Left cardiac atrium (tissue), 2 donors: ENCODE results near the gene TNFRSF8. TPM values are rescaled to one million over a fixed set of nuclear protein-coding genes. Genes with fewer than 3 reads are reported as not detected.

Experiments used
- microRNA-seq, 2 donors: library from miRNA; unstranded; fragments of <30 nt; microRNA quantifications; one replicate each; pipeline ENCODE4 v1.2.0, GENCODE V29; 2020
- total RNA-seq, 2 donors: library from RNA; stranded (reverse); fragmentation: NEBNext Ultra II Directional; extraction: Animal tissue kit (Norgen Biotek cat#: 25700); gene quantifications; one replicate each; pipeline ENCODE4 v1.2.1, GENCODE V29; 2021
- donor health status: DM: no; HTN: yes; CAD: no; lungs with severe emphysema.
- donor health status: DM: yes; HTN: yes; CAD: no.

TNFRSF8 gene
- total RNA-seq, 2 donors from 2014 or later, result 2.2 to 3.3 TPM

Small RNAs within 50 kb of the gene (microRNA-seq; reads per million reads assigned to microRNA genes)
- 0.20 to 0.82 reads per million in 2 donors for gene MIR4632
- 0 to 0.54 reads per million in 2 donors for gene MIR6729
- 0 to 1.4 reads per million in 2 donors for gene MIR7846

Other genes with a start within 250 kb of the TNFRSF8 start
- over 10,000 TPM; 22,081 to 58,150 TPM for gene NPPA, start 215.5 kb upstream of the TNFRSF8 start, total RNA-seq
- 1,000 to 10,000 TPM in 1 of 2 donors, 100 to 1,000 TPM in 1; 368 to 4,414 TPM for gene NPPB, start 204.4 kb upstream of the TNFRSF8 start, total RNA-seq
- 10 to 100 TPM; 31.2 to 36.2 TPM for gene KIAA2013, start 136.9 kb upstream of the TNFRSF8 start, total RNA-seq
- 10 to 100 TPM; 70.3 to 83.7 TPM for gene PLOD1, start 128.6 kb upstream of the TNFRSF8 start, total RNA-seq
- gene MFN2, start 82.9 kb upstream of the TNFRSF8 start, total RNA-seq, result 100 to 1,000 TPM; 442 to 451 TPM
- 10 to 100 TPM; 18.3 to 20.3 TPM for gene MIIP, start 43.8 kb upstream of the TNFRSF8 start, total RNA-seq
- gene TNFRSF1B, start 103.7 kb downstream of the TNFRSF8 start, total RNA-seq, result 10 to 100 TPM; 28.3 to 28.5 TPM
- gene VPS13D, start 166.7 kb downstream of the TNFRSF8 start, total RNA-seq, result 10 to 100 TPM; 43.1 to 50.6 TPM